Measurements from ENCODE around the gene ROMO1.
"Not testable (repeated sequence)": the region's sequence is repeated elsewhere in the genome, so short reads cannot be mapped to it uniquely, and the experiment has no call there.

Gene ROMO1

DNA sequence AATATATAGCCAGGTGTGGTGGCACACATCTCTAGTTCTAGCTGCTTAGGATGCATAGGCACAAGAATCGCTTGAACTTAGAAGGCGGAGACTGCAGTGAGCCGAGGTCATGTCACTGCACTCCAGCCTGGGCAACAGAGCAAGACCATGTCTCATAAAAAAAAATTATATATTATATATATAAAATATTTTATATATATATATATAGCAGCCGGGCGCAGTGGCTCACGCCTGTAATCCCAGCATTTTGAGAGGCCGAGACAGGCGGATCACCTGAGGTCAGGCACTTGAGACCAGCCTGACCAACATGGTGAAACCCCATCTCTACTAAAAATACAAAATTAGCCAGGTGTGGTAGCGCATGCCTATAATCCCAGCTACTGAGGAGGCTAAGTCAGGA lies 13.8 kb upstream of the ROMO1 start:
- DNase-seq, result not testable (repeated sequence)

DNA sequence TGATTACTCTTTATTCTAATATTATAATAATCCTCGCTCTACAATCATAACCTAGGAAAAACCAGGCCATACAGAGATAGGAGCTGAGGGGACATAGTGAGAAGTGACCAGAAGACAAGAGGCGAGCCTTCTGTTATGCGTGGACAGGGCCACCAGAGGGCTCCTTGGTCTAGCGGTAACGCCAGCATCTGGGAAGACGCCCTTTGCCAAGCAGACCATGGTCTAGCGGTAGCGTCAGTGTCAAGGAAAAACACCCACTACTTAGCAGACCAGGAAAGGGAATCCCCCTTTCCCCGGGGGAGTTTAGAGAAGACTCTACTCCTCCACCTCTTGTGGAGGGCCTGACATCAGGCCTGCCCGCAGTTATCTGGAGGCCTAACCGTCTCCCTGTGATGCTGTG lies 12.3 kb upstream of the ROMO1 start:
- DNase-seq, result not testable (repeated sequence)

- DNase-seq, result no peak
Measured at GRCh38 chr20:35690265-35690664, 8.9 kb upstream of the ROMO1 start.

DNA sequence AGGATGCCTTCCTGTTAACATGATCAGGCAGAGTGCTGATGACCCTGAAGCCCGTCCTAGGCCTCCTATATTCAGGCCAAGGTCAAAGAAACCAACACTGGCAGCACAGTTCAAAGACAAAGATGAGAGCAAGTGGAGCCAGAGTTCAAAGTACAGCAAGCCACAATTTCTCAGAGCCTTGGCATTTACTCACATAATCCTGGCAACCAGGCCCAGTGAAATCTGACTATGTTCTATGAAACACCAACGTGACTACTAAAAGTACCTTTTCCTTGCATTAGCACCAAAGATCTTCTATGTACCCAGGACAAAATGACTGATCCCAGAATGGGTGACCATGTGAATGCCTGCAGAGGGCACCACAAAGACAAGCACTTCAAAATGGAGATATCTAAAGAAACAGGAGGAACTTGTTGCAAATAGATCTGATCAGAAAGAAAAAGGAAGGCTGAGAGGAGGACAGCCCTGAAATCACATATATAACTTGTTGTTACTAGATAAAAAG lies 3.9 kb upstream of the ROMO1 start:
- no peak for DNase-seq

DNA sequence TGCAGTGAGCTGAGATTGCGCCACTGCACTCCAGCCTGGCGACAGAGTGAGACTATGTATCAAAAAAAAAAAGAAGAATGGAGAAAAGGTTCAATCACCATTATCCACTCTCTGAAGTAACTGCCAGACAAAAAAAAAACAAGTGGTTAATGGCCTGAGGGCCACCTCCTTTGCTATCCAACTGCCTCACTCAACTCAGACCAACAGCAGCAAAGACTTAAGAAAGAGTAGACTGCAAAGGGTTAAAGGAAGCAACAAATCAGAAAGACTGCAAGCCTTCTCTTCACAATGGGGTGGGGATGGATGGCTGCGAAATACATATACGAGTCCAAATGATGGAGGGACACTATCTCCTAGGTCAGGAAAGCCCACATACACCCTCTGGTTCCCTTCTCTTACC lies 3.2 kb upstream of the ROMO1 start:
- DNase-seq, result no peak

DNA sequence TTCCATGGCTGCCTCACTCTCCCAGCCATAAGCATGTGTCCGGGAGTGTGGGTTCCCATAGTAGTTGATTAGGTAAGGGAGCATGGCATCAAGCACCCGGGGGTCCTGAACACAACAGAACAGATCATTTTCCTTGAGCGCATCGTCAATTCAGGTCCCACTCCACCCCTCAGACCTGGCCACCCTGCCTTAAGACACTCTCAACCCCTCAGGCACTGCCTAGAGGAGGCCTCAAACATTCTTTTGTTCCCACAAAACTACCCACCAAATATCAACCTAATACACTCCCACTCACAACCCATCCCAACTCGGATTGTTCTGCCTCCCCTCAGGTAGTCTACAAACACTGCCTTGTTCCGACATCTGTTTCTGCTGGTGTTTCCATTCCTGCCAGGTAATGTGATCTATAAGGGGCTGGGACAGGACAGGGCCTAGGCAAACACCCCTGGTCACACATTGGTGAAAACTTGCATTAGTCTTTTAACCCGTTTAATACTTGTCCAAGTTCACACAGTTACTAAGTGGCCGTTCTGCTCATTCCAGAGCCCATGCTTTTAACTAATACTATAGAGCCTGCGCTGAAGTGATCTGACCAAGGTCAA lies 1.4 kb upstream of the ROMO1 start:
- no peak for DNase-seq

DNA sequence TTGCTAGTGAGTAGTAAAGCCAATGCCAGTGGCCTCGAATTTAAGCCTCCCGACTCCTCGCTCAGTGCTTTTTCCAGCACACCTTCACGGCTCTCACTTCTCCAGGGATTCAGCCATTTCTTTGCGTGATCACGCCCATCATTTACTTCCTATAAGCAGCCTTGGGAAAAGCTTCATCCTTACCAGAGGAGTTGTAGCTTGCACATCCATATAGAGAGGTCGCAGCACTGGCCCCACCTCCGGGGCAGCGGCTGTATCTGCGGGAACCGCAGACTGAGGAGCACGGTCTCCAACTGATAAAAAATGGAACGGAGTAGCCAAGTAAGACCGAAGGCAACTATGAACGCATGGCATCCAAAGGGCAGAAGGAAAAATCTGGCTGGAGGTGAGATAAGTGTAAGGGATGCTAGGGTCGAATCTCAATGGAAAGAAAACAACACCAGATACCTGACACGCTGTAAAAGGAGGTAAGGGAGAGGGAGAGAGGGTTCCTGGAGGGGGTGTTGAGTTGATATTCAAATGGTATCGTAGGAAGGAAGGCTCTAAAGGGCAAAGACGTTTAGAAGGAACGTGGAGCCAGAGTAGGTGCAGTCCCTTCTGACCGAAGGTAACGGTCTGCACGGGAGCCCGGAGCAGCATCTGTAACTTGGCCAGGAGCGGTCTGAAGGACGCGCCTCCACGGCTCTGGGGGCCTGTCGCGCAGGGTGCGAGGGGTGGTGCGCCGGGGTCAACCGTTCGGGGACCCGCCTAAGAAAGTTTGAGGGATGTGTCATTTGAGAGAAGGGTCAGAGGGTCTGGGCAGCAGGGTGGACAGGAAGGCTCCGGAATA lies 693 bp upstream of the ROMO1 start:
- no peak for DNase-seq

GRCh38 chr20:35699957-35700624 lies 886 bp downstream of the ROMO1 start:
- no peak for DNase-seq

DNA sequence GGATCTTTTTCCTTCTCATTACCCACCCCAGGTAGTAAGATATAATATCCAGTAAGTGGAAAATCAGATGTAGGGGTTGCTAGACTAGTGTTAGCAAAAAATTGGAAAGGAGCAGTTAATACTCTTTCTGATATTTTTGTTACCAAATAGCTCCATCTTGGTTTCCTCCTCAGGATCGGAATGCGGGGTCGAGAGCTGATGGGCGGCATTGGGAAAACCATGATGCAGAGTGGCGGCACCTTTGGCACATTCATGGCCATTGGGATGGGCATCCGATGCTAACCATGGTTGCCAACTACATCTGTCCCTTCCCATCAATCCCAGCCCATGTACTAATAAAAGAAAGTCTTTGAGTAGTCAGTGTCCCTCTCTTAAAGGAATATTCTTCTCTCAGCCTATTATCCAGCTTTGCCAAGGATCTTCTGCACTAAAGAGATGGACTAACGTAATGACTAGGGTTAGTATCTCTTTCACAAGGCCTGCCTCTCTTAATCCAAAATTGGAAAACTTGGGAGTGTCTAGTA lies 1.5 kb downstream of the ROMO1 start:
- DNase-seq, result no peak

DNA sequence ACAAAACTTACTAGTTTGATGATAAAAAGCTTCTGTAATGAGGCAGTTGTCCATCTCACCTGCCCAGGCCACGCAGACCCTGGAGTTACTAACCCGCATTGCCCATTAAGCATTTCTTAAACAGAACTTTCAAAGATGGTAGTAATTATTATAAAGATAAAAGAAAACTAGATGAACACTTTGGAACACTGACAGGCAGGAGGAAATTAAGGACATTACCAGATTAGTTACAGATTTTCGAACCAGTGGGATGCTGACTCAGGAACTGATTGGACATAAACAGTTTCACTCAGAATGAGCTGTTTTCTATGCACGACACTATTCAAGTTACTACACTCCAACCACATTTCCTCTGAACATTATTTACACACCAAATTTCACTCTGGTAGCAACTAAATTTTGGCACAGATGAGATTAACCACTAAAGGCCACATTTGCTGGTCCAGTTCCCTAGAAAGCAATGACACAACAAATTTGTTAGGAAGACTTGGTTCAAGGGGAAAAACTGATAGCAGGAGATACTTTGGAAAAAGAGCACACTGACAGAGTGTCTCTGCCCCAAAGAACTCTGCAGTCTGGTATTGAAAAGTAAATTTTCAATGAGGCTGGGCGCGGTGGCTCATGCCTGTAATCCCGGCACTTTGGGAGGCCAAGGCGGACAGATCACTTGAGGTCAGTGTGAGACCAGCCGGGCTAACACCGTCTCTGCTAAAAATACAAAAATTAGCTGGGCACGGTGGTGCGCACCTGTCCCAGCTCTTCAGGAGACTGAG lies 3.0 kb downstream of the ROMO1 start:
- no peak for DNase-seq

DNA sequence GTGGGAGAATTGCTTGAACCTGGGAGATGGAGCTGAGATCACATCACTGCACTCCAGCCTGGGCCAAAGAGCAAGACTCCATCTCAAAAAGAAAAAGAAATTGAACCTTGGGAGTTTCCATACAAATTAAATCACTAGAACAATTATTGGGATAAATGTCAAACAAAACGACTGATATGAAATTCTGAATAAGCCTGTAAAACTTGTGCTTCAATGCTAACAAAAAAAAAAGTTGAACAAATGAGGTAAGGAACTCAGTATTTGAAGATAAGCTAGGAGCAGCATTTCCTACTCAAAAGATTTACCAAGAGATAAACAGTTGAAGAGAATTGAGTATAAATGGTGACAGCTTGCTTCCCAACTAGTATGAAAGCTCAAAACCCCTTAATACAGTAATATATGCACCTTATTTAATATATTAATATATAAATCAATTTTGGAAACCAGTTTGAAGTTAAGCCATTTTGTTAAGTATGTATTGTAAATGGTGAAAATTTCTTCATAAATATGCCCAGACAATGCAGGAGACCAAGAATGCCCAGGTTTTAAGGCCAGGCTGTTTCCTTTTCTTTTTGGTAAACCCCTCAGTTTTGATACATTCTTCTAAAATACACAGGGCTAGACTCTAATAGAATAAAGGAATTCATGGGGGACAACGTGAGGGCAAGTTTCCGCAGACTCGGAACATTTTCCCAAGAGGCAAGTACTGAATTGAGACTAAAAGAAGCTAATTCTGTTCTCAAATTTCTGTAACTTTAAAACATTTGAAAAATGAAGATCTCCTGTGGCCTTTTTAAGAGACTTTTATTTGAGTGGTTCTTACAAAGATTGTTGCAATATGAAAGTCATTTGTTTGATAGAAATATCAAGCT lies 3.9 kb downstream of the ROMO1 start:
- DNase-seq, result no peak

GRCh38 chr20:35704514-35705261 lies 5.5 kb downstream of the ROMO1 start:
- no peak for DNase-seq

GRCh38 chr20:35705894-35706293 lies 6.7 kb downstream of the ROMO1 start:
- not testable (repeated sequence) for DNase-seq

DNA sequence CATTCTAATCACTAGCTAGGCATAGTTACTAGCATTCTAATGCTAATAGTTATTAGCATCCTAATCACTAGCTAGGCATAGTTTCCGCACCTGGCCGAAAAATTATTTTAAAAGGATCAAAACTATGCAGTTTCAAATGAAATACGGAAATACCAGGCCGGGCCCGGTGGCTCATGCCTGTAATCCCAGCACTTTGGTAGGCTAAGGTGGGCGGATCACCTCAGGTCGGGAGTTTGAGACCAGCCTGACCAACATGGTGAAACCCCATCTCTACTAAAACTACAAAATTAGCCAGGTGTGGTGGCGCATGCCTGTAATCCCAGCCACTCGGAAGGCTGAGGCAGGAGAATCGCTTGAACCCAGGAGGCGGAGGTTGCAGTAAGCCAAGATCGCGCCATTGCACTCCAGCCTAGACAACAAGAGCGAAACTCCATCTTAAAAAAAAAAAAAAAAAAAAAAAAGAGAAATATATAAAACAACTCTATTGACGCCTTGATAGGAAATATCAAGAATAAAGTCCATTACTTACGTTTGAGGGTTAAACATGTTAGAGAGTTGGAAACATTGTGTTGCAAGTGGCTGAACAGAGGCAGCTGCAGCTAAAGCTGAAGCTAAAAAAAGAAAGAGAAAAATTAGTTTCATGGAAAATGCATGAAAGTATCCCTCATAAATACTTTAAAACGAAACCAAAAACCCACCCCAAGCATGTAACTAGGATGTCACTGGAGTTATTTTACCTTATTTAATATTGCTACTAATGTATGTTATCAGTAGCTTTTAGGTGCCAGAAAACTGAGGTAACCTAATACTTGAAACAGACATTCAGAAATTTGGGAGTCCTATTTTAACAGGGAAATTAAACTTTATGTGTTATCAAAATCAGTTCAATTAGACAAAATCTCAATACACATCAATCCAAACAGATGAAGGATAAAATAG lies 7.7 kb downstream of the ROMO1 start:
- not testable (repeated sequence) for DNase-seq

GRCh38 chr20:35708502-35708901 lies 9.3 kb downstream of the ROMO1 start:
- no peak for DNase-seq

- DNase-seq, result no peak
Measured at GRCh38 chr20:35709259-35709658, 10.1 kb downstream of the ROMO1 start.

- no peak for DNase-seq
Measured at GRCh38 chr20:35710039-35710438, 10.8 kb downstream of the ROMO1 start.

GRCh38 chr20:35710884-35711587 lies 11.8 kb downstream of the ROMO1 start:
- DNase-seq, result no peak

GRCh38 chr20:35711588-35712209 lies 12.5 kb downstream of the ROMO1 start:
- DNase-seq, result no peak

Data from NCI-H187 (cell line).